CD4-positive, alpha-beta T cell (primary cell): Measurements from ENCODE around the gene GET3. TPM values are rescaled to one million over a fixed set of nuclear protein-coding genes. Genes with fewer than 3 reads are reported as not detected.

Experiments used
- ATAC-seq: fragments of 200-7000 bp; cut with Tn5 transposase; one replicate; pipeline ENCODE4 v1.10.0; 2022; ENCODE audit warnings: mild to moderate bottlenecking; ENCODE audit not compliant: poor library complexity
- CTCF ChIA-PET: fragments of 350-600 bp; sonication (Branson Sonifier 250); formaldehyde crosslinking; loops from one replicate; lab custom pipeline; 2021; ENCODE audit warnings: antibody characterized with exemption, inconsistent platforms; lab: Charles Lee
- POLR2A ChIA-PET: fragments of 350-600 bp; sonication (Branson Sonifier 250); formaldehyde crosslinking; loops from one replicate; lab custom pipeline; 2021; ENCODE audit warnings: antibody characterized with exemption, inconsistent platforms; lab: Charles Lee
- DNase-seq, 14 experiments: peaks; one replicate each; pipeline ENCODE4 v3.0.0-alpha.2; 2013 to 2020; ENCODE audit warnings: mixed read lengths in 2 of 14
- H3K27ac ChIP-seq, 2 donors: one replicate each; pipeline versions ENCODE4 v1.5.1 to v1.7.0; 2013; ENCODE audit warnings: low read length in 2 of 2, low read depth in 1 of 2, mild to moderate bottlenecking in 1 of 2
- H3K27me3 ChIP-seq, 2 experiments: 1 replicate in 1 of 2; 2 replicates in 1 of 2; pipeline versions ENCODE4 v1.6.1 to v1.7.0; 2013; ENCODE audit warnings: low read length in 2 of 2, control low read depth in 1 of 2, mild to moderate bottlenecking in 1 of 2, moderate library complexity in 1 of 2; ENCODE audit not compliant: insufficient read depth in 2 of 2, control insufficient read depth in 1 of 2
- H3K36me3 ChIP-seq: one replicate; pipeline ENCODE4 v1.6.1; 2013; ENCODE audit warnings: low read length, control low read depth; ENCODE audit not compliant: insufficient read depth
- H3K4me1 ChIP-seq: one replicate; pipeline ENCODE4 v1.6.1; 2013; ENCODE audit warnings: low read length, control low read depth; ENCODE audit not compliant: insufficient read depth
- H3K4me3 ChIP-seq: one replicate; pipeline ENCODE4 v1.5.1; 2013; ENCODE audit warnings: mild to moderate bottlenecking, low read length, moderate library complexity
- H3K9me3 ChIP-seq, 2 experiments: 1 replicate in 1 of 2; 2 replicates in 1 of 2; pipeline versions ENCODE4 v1.6.1 to v1.7.0; 2013; ENCODE audit warnings: low read length in 2 of 2, mild to moderate bottlenecking in 2 of 2, control low read depth in 1 of 2, moderate library complexity in 1 of 2; ENCODE audit not compliant: control insufficient read depth in 1 of 2, insufficient read depth in 1 of 2
- H3K27ac Mint-ChIP-seq: one replicate; pipeline ENCODE4 v1.8.0; 2020; ENCODE audit warnings: mixed read lengths
- H3K27me3 Mint-ChIP-seq: one replicate; pipeline ENCODE4 v1.8.0; 2021; ENCODE audit warnings: mixed read lengths
- H3K36me3 Mint-ChIP-seq: one replicate; pipeline ENCODE4 v1.8.0; 2021; ENCODE audit warnings: low read depth, mixed read lengths
- H3K4me1 Mint-ChIP-seq: one replicate; pipeline ENCODE4 v1.8.0; 2021; ENCODE audit warnings: low read depth, mixed read lengths
- H3K4me3 Mint-ChIP-seq: one replicate; pipeline ENCODE4 v1.8.0; 2020; ENCODE audit warnings: mild to moderate bottlenecking, mixed read lengths
- H3K9me3 Mint-ChIP-seq: one replicate; pipeline ENCODE4 v1.8.0; 2020; ENCODE audit warnings: mixed read lengths
- intact Hi-C, 2 experiments: fragments of 100-400 bp; cut with DNase I in 1 of 2; cut with micrococcal nuclease in 1 of 2; formaldehyde crosslinking; loops; one replicate each; pipeline versions ENCODE4 v1.15.1 to v1.9.0; 2023 to 2025; cut with DNase I, micrococcal nuclease
- total RNA-seq, 174 experiments: library from RNA in 2 of 174; stranded (reverse) in 2 of 174; gene quantifications; one replicate each; pipeline ENCODE4 v1.2.3 and lab custom pipeline; 2021 to 2026
- TF ChIP-seq, protein P1 (sequence below): fragments of 200-600 bp; IDR thresholded peaks from one replicate; pipeline ENCODE4 v1.8.0; 2022; ENCODE audit warnings: antibody characterized with exemption, mild to moderate bottlenecking

The GET3 gene
- total RNA-seq, 2 experiments from 2014 or later: 13.9 to 14.5 TPM

DNA sequence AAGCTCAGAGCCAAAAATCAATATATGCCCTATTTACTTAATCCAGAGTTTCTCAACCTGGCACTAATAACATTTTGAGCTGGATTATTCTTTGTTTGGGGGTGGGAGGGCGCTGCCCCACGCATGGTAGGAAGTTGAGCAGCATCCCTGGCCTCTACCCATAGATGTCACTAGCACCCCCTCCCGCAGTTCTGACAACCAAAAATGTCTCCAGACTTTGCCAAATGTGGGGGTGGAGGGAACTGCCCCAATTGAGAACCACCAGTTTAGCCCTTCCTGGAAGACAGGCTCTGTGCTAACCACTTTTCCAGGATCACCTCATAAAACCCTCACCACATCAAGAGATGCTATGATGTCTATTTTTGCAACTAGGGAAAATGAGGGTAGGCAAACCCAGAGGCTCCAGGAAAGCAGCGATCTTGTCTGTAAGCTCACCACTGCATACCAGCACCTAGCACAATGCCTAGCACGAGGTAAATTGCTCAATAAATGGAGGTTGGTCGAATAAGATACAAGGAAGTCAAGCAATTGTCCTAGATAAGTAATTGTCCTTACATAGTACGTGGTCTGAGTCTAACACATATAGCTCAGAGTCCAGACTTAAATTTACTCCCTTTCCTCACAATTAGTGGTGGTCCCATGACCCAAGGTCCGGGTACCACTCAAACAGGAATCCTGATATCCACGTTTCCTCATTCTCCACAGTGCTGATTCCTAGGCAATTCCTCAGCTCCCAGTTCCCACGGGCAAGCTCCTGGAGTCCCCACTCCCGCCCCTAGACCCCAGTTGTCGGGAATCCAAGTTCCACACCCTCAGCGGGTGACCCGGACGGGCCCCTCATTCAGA is 3.7 kb upstream of the GET3 start:
- peak overlapping the region; percentile 99 for H3K4me3 ChIP-seq

DNA sequence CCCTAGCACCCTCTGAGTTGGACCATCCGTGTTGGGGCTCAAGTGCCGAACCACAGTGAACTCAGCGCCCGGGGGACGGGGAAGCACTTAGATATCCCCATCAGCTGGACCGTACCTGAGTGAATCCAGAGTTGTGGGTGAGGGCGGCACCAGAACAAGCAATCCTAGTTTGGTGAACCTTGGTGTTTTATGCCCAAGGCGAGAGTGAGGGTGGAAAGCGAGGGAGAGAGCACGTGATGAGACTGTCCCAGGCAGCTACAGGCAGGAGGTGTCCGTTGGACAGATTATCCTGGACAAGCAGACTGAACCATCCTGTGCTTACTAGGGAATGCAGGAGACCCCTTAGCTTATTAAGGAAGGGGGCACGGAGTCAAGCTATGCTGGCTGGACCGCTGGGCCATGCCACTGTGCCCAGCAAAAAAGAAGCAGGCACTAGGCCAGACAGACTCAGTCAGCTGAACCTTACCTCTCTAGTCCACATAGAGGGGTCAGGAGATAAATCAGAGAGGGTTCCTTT is 596 bp downstream of the GET3 start:
- ChIA-PET CTCF (interaction anchor here (0.6 to 2.7 kb wide), 7 partner anchors 20 to 109 kb away, joined by 3 to 12 read pairs (median 5); no protein-coding TSS in a partner anchor), POLR2A (interaction anchor here (0.8 to 2.6 kb wide), 8 partner anchors 14 to 153 kb away, joined by 3 to 23 read pairs (median 7); partner anchors contain the start of genes DHPS, GCDH, JUNB and TNPO2)
- Mint-ChIP-seq H3K4me3 (peak overlapping the region; percentile 96), H3K27ac (peak overlapping the region; percentile 86), H3K36me3 (peaks cover 48% of the 10 kb centered on the region), H3K27me3 (no peaks in the 10 kb centered on the region), H3K4me1 (peaks cover 34% of the 10 kb centered on the region), H3K9me3 (no peaks in the 10 kb centered on the region)
- intact Hi-C loops: loop anchor here in 1 of 2 experiments (10.0 kb wide), 1 partner anchor 197 kb away; the partner anchor contains the start of genes CALR and FARSA
- ATAC-seq (no peak), DNase-seq (no peak)
- Histone ChIP-seq H3K4me1 (peaks cover 45% of the 10 kb centered on the region), H3K27me3 (no peaks in the 10 kb centered on the region), H3K36me3 (peaks cover 21% of the 10 kb centered on the region), H3K4me3 (peak overlapping the region; percentile 79), H3K27ac (peak overlapping the region; percentile 76), H3K9me3 (no peaks in the 10 kb centered on the region)
- TF ChIP-seq, protein P1, sequence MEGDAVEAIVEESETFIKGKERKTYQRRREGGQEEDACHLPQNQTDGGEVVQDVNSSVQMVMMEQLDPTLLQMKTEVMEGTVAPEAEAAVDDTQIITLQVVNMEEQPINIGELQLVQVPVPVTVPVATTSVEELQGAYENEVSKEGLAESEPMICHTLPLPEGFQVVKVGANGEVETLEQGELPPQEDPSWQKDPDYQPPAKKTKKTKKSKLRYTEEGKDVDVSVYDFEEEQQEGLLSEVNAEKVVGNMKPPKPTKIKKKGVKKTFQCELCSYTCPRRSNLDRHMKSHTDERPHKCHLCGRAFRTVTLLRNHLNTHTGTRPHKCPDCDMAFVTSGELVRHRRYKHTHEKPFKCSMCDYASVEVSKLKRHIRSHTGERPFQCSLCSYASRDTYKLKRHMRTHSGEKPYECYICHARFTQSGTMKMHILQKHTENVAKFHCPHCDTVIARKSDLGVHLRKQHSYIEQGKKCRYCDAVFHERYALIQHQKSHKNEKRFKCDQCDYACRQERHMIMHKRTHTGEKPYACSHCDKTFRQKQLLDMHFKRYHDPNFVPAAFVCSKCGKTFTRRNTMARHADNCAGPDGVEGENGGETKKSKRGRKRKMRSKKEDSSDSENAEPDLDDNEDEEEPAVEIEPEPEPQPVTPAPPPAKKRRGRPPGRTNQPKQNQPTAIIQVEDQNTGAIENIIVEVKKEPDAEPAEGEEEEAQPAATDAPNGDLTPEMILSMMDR: no peak

More for the DNA sequence above, 3.7 kb upstream of the GET3 start:
- peak in 8 of 14 experiments; percentile 12 to 74 (median 42) for DNase-seq
- Histone ChIP-seq H3K4me1 (peaks cover 63% of the 10 kb centered on the region), H3K27me3 (no peaks in the 10 kb centered on the region), H3K27ac (peak overlapping the region; percentile 73 to 90), H3K9me3 (no peaks in the 10 kb centered on the region), H3K36me3 (peaks cover 35% of the 10 kb centered on the region)
- H3K27ac Mint-ChIP-seq: peak overlapping the region; percentile 82
- ChIA-PET CTCF (interaction anchor here (0.6 to 3.1 kb wide), 15 partner anchors 10 to 114 kb away, joined by 3 to 38 read pairs (median 4); partner anchors contain the start of genes FBXW9, RNASEH2A and TNPO2), POLR2A (interaction anchor here (0.6 to 4.4 kb wide), 16 partner anchors 11 to 1706 kb away, joined by 3 to 79 read pairs (median 4); partner anchors contain the start of genes DHPS, FBXW9, GCDH and JUNB)
- H3K9me3 Mint-ChIP-seq: no peaks in the 10 kb centered on the region
- TF ChIP-seq, protein P1: no peak
- intact Hi-C loops: loop anchor here (1.0 to 10.0 kb wide), 4 partner anchors 10 to 201 kb away; partner anchors contain the start of genes CALR (in 1 of the 2), FARSA (in 1 of the 2) and TNPO2 (in 1 of the 2)
- ATAC-seq: no peak
- H3K27me3 Mint-ChIP-seq: no peaks in the 10 kb centered on the region
- H3K4me1 Mint-ChIP-seq: peaks cover 47% of the 10 kb centered on the region
- peak overlapping the region; percentile 98 for H3K4me3 Mint-ChIP-seq
- H3K36me3 Mint-ChIP-seq: peaks cover 49% of the 10 kb centered on the region

DNA sequence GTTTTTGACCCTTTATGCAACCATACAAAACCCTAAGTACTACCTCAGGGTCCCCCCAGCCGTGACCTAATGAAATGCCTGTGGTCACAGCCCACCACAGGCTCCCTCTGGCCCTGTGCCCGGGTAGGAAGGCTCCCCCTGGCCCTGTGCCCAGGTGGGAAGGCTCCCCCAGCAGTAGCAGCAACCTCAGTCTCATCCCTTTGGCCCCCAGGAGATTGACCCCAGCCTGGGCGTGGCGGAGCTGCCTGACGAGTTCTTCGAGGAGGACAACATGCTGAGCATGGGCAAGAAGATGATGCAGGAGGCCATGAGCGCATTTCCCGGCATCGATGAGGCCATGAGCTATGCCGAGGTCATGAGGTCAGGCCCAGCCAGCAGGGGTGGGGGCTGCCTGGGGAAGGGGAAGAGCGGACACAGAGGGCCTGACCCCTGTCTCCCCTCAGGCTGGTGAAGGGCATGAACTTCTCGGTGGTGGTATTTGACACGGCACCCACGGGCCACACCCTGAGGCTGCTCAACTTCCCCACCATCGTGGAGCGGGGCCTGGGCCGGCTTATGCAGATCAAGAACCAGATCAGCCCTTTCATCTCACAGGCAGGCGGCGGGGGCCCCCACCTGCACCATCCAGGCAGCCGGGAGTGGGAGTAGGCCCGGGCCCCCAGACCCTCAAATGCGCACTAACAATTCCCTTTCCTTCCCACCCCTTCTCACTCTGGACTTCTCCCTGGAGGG is 8.0 kb downstream of the GET3 start:
- peaks cover 4% of the 10 kb centered on the region for H3K27me3 Mint-ChIP-seq
- Histone ChIP-seq H3K4me1 (peaks cover 8% of the 10 kb centered on the region), H3K27me3 (peaks cover 0 to 1% of the 10 kb centered on the region in 2 experiments), H3K27ac (no peak overlapping the region), H3K9me3 (peaks cover 7 to 19% of the 10 kb centered on the region in 2 experiments), H3K4me3 (no peak overlapping the region), H3K36me3 (peaks cover 42% of the 10 kb centered on the region)
- H3K4me3 Mint-ChIP-seq: no peak overlapping the region
- intact Hi-C loops: no loop called here
- H3K27ac Mint-ChIP-seq: no peak overlapping the region
- TF ChIP-seq, protein P1: no peak
- ATAC-seq: no peak
- H3K36me3 Mint-ChIP-seq: peaks cover 61% of the 10 kb centered on the region
- CTCF ChIA-PET: interaction anchor here (0.7 to 1.2 kb wide), 2 partner anchors 12 to 1043 kb away, joined by 3 to 4 read pairs; no protein-coding TSS in a partner anchor
- H3K4me1 Mint-ChIP-seq: peaks cover 6% of the 10 kb centered on the region
- peaks cover 4% of the 10 kb centered on the region for H3K9me3 Mint-ChIP-seq
- POLR2A ChIA-PET: no interaction called here
- DNase-seq: no peak
